HG02884 (cell line): ENCODE measurements around the gene CCDC160.

Experiments used
- ATAC-seq: cut with Tn5 transposase; IDR thresholded peaks from one replicate; pipeline ENCODE4 v1.9.1; 2021; ENCODE audit warnings: mild to moderate bottlenecking, moderate library complexity; ENCODE audit not compliant: unreplicated experiment

CCDC160 gene

GRCh38 chrX:134294548-134294947, 57.6 kb downstream of the CCDC160 start:
- no peak for ATAC-seq
